Activated gamma-delta T cell treated with Interleukin-2 at 50 U/mL for 16 hours (primary cell): ENCODE results near the gene ADARB1.

Experiments
- DNase-seq: peaks from one replicate; pipeline ENCODE4 v3.0.0-alpha.2; 2020

Gene ADARB1

GRCh38 chr21:45177039-45177438 is 102.7 kb downstream of the ADARB1 start:
- DNase-seq: no peak

- DNase-seq: no peak
Measured at GRCh38 chr21:45178070-45178608, 103.8 kb downstream of the ADARB1 start.

GRCh38 chr21:45178971-45179370 is 104.6 kb downstream of the ADARB1 start:
- DNase-seq: no peak

GRCh38 chr21:45179568-45180245 is 105.3 kb downstream of the ADARB1 start:
- no peak for DNase-seq

GRCh38 chr21:45180246-45180599 is 105.8 kb downstream of the ADARB1 start:
- DNase-seq: no peak

- DNase-seq: no peak
Measured at GRCh38 chr21:45182958-45183357, 108.6 kb downstream of the ADARB1 start.

- DNase-seq: no peak
Measured at GRCh38 chr21:45183852-45184251, 109.5 kb downstream of the ADARB1 start.

- no peak for DNase-seq
Measured at GRCh38 chr21:45184869-45185268, 110.5 kb downstream of the ADARB1 start.

GRCh38 chr21:45186709-45187108 is 112.3 kb downstream of the ADARB1 start:
- no peak for DNase-seq

- no peak for DNase-seq
Measured at GRCh38 chr21:45187646-45188045, 113.3 kb downstream of the ADARB1 start.

- no peak for DNase-seq
Measured at GRCh38 chr21:45190013-45190412, 115.6 kb downstream of the ADARB1 start.

GRCh38 chr21:45192332-45192731 is 118.0 kb downstream of the ADARB1 start:
- DNase-seq: no peak

- no peak for DNase-seq
Measured at GRCh38 chr21:45196620-45197019, 122.2 kb downstream of the ADARB1 start.

- DNase-seq: no peak
Measured at GRCh38 chr21:45199201-45199600, 124.8 kb downstream of the ADARB1 start.

GRCh38 chr21:45200031-45200430 is 125.7 kb downstream of the ADARB1 start:
- no peak for DNase-seq

- DNase-seq: no peak
Measured at GRCh38 chr21:45200581-45201296, 126.4 kb downstream of the ADARB1 start.

GRCh38 chr21:45202344-45202743 is 128.0 kb downstream of the ADARB1 start:
- DNase-seq: no peak

- no peak for DNase-seq
Measured at GRCh38 chr21:45202889-45203288, 128.5 kb downstream of the ADARB1 start.

- DNase-seq: no peak
Measured at GRCh38 chr21:45203983-45204382, 129.6 kb downstream of the ADARB1 start.

GRCh38 chr21:45204395-45204794 is 130.0 kb downstream of the ADARB1 start:
- DNase-seq: no peak

- DNase-seq: no peak
Measured at GRCh38 chr21:45207839-45208626, 133.7 kb downstream of the ADARB1 start.

GRCh38 chr21:45208627-45208951 is 134.2 kb downstream of the ADARB1 start:
- no peak for DNase-seq

- DNase-seq: no peak
Measured at GRCh38 chr21:45209046-45209445, 134.7 kb downstream of the ADARB1 start.
